Glutamatergic neuron (in vitro differentiated cells): Measurements from ENCODE around the gene KMT2E. TPM values are rescaled to one million over a fixed set of nuclear protein-coding genes. Genes with fewer than 3 reads are reported as not detected.

ENCODE experiments used
- DNase-seq: peaks from one replicate; pipeline ENCODE4 v3.0.0; 2022
- H3K27ac Mint-ChIP-seq: one replicate; pipeline ENCODE4 v1.8.0; 2020; ENCODE audit warnings: mild to moderate bottlenecking, mixed read lengths, inconsistent platforms; ENCODE audit not compliant: unreplicated experiment
- H3K27me3 Mint-ChIP-seq: one replicate; pipeline ENCODE4 v1.8.0; 2020; ENCODE audit warnings: mild to moderate bottlenecking, moderate library complexity, mixed read lengths, inconsistent platforms; ENCODE audit not compliant: unreplicated experiment
- H3K36me3 Mint-ChIP-seq: one replicate; pipeline ENCODE4 v1.8.0; 2020; ENCODE audit warnings: mild to moderate bottlenecking, mixed read lengths, inconsistent platforms; ENCODE audit not compliant: unreplicated experiment
- H3K4me1 Mint-ChIP-seq: one replicate; pipeline ENCODE4 v1.8.0; 2020; ENCODE audit warnings: mild to moderate bottlenecking, low read depth, mixed read lengths, inconsistent platforms; ENCODE audit not compliant: unreplicated experiment
- H3K4me3 Mint-ChIP-seq: one replicate; pipeline ENCODE4 v1.8.0; 2020; ENCODE audit warnings: mild to moderate bottlenecking, mixed read lengths, inconsistent platforms; ENCODE audit not compliant: unreplicated experiment
- H3K9me3 Mint-ChIP-seq: one replicate; pipeline ENCODE4 v1.8.0; 2020; ENCODE audit warnings: mild to moderate bottlenecking, moderate library complexity, mixed read lengths, inconsistent platforms; ENCODE audit not compliant: unreplicated experiment
- total RNA-seq: library from RNA; stranded (reverse); fragmentation: NEBNext Ultra II Directional; extraction: Animal tissue kit (Norgen Biotek cat#: 25700); gene quantifications from one replicate; pipeline ENCODE4 v1.2.1, GENCODE V29; 2021; ENCODE audit not compliant: unreplicated experiment
- TF ChIP-seq, protein P1 (sequence below): fragments of 200-600 bp; sonication (generic); IDR thresholded peaks from one replicate; pipeline ENCODE4 v1.5.0; 2021; ENCODE audit not compliant: partially characterized antibody, unreplicated experiment

The KMT2E gene
- total RNA-seq, 1 donor from 2014 or later: 126 TPM

GRCh38 chr7:105154084-105154483, 140.1 kb downstream of the KMT2E start:
- Mint-ChIP-seq H3K36me3 (no peaks in the 10 kb centered on the region), H3K27ac (no peak overlapping the region), H3K27me3 (no peaks in the 10 kb centered on the region), H3K4me3 (no peak overlapping the region), H3K4me1 (no peaks in the 10 kb centered on the region), H3K9me3 (no peaks in the 10 kb centered on the region)
- DNase-seq: no peak
- TF ChIP-seq, protein P1, sequence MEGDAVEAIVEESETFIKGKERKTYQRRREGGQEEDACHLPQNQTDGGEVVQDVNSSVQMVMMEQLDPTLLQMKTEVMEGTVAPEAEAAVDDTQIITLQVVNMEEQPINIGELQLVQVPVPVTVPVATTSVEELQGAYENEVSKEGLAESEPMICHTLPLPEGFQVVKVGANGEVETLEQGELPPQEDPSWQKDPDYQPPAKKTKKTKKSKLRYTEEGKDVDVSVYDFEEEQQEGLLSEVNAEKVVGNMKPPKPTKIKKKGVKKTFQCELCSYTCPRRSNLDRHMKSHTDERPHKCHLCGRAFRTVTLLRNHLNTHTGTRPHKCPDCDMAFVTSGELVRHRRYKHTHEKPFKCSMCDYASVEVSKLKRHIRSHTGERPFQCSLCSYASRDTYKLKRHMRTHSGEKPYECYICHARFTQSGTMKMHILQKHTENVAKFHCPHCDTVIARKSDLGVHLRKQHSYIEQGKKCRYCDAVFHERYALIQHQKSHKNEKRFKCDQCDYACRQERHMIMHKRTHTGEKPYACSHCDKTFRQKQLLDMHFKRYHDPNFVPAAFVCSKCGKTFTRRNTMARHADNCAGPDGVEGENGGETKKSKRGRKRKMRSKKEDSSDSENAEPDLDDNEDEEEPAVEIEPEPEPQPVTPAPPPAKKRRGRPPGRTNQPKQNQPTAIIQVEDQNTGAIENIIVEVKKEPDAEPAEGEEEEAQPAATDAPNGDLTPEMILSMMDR: no peak

- TF ChIP-seq, protein P1: no peak
- no peaks in the 10 kb centered on the region for H3K36me3 Mint-ChIP-seq
- no peaks in the 10 kb centered on the region for H3K9me3 Mint-ChIP-seq
- DNase-seq: no peak
- no peak overlapping the region for H3K27ac Mint-ChIP-seq
- no peaks in the 10 kb centered on the region for H3K4me1 Mint-ChIP-seq
- no peaks in the 10 kb centered on the region for H3K27me3 Mint-ChIP-seq
- no peak overlapping the region for H3K4me3 Mint-ChIP-seq
Observed at GRCh38 chr7:105156731-105157130, 142.7 kb downstream of the KMT2E start.

DNA sequence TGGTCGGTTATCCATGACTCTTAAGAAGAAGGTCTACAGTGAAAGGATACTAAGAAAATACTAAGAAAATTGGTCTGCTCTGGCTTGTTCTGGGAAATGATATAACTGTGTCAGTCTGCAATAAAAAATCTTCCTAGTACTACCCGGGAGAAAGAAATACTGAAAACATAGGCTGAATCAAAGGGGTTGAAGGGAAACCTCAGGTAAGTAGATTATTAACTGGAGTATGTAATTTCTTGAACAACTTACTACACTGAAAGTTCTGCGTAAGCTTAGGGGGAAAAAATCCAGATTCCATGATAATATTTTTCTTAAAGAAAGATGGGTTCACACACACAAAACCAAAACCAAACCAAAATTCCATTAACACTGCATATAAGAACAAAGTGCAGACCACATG, 143.3 kb downstream of the KMT2E start:
- TF ChIP-seq, protein P1: no peak
- no peak for DNase-seq
- no peak overlapping the region for H3K4me3 Mint-ChIP-seq
- no peaks in the 10 kb centered on the region for H3K36me3 Mint-ChIP-seq
- no peaks in the 10 kb centered on the region for H3K4me1 Mint-ChIP-seq
- no peaks in the 10 kb centered on the region for H3K27me3 Mint-ChIP-seq
- H3K27ac Mint-ChIP-seq: no peak overlapping the region
- no peaks in the 10 kb centered on the region for H3K9me3 Mint-ChIP-seq

- Mint-ChIP-seq H3K36me3 (peaks cover 6% of the 10 kb centered on the region), H3K27ac (no peak overlapping the region)
- no peak for DNase-seq
Observed at GRCh38 chr7:105161366-105161765, 147.4 kb downstream of the KMT2E start.

More at GRCh38 chr7:105161366-105161765, 147.4 kb downstream of the KMT2E start:
- H3K27me3 Mint-ChIP-seq: no peaks in the 10 kb centered on the region
- H3K9me3 Mint-ChIP-seq: peaks cover 2% of the 10 kb centered on the region
- TF ChIP-seq, protein P1: no peak
- H3K4me1 Mint-ChIP-seq: no peaks in the 10 kb centered on the region
- no peak overlapping the region for H3K4me3 Mint-ChIP-seq
